ENCODE data around the gene TLE3.
A peak's percentile ranks its signal among the peaks of the same experiment; 100 is the strongest.
"Not testable (repeated sequence)": the region's sequence is repeated elsewhere in the genome, so short reads cannot be mapped to it uniquely, and the experiment has no call there.

TLE3 gene

GRCh38 chr15:70097321-70098152 is at the start of gene TLE3:
Gene TLE3 (minus strand): TSS chr15:70097917. CDS start chr15:70096798, 1,119 bp downstream.
- peak; percentile 98 for DNase-seq (ENCODE audit: low read depth)

- no peak for DNase-seq (ENCODE audit: low read depth)
These were observed 49.6 kb upstream of the TLE3 start for GRCh38 chr15:70147178-70147760.

GRCh38 chr15:70146771-70147170 is 49.1 kb upstream of the TLE3 start:
- no peak for DNase-seq (ENCODE audit: low read depth)

- DNase-seq (ENCODE audit: low read depth), result no peak
These were observed 48.4 kb upstream of the TLE3 start for GRCh38 chr15:70146162-70146561.

- DNase-seq (ENCODE audit: low read depth), result no peak
These were observed 47.5 kb upstream of the TLE3 start for GRCh38 chr15:70145261-70145660.

GRCh38 chr15:70142322-70143191 is 44.8 kb upstream of the TLE3 start:
- DNase-seq (ENCODE audit: low read depth), result peak; percentile 56

GRCh38 chr15:70142072-70142321 is 44.3 kb upstream of the TLE3 start:
- DNase-seq (ENCODE audit: low read depth), result no peak

GRCh38 chr15:70141376-70142071 is 43.8 kb upstream of the TLE3 start:
- DNase-seq (ENCODE audit: low read depth), result no peak

- peak; percentile 25 for DNase-seq (ENCODE audit: low read depth)
These were observed 43.0 kb upstream of the TLE3 start for GRCh38 chr15:70140543-70141375.

GRCh38 chr15:70140025-70140542 is 42.4 kb upstream of the TLE3 start:
- no peak for DNase-seq (ENCODE audit: low read depth)

- DNase-seq (ENCODE audit: low read depth), result no peak
These were observed 40.2 kb upstream of the TLE3 start for GRCh38 chr15:70137967-70138366.

GRCh38 chr15:70137021-70137420 is 39.3 kb upstream of the TLE3 start:
- not testable (repeated sequence) for DNase-seq (ENCODE audit: low read depth)

- DNase-seq (ENCODE audit: low read depth), result no peak
These were observed 36.2 kb upstream of the TLE3 start for GRCh38 chr15:70133781-70134421.

GRCh38 chr15:70133296-70133695 is 35.6 kb upstream of the TLE3 start:
- DNase-seq (ENCODE audit: low read depth), result no peak

- DNase-seq (ENCODE audit: low read depth), result no peak
These were observed 34.9 kb upstream of the TLE3 start for GRCh38 chr15:70132571-70132970.

GRCh38 chr15:70132139-70132538 is 34.4 kb upstream of the TLE3 start:
- no peak for DNase-seq (ENCODE audit: low read depth)

- DNase-seq (ENCODE audit: low read depth), result no peak
These were observed 30.9 kb upstream of the TLE3 start for GRCh38 chr15:70128414-70129140.

GRCh38 chr15:70127770-70128413 is 30.2 kb upstream of the TLE3 start:
- no peak for DNase-seq (ENCODE audit: low read depth)

GRCh38 chr15:70127288-70127746 is 29.6 kb upstream of the TLE3 start:
- no peak for DNase-seq (ENCODE audit: low read depth)

Data from EH (cell line).